ENCODE results near the gene PPM1H. TPM values are rescaled to one million over a fixed set of nuclear protein-coding genes. Genes with fewer than 3 reads are reported as not detected.
A peak's percentile ranks its signal among the peaks of the same experiment; 100 is the strongest.

The PPM1H gene
- total RNA-seq, 1 experiment from 2014 or later, result 58.4 TPM

- in situ Hi-C loops (cut with HindIII; ENCODE audit: low pct_unique_long_range_greater_than_20kb, low sequenced_read_pairs), result no loop called here
These were observed 227.0 kb downstream of the PPM1H start for GRCh38 chr12:62707939-62708338.

GRCh38 chr12:62705846-62706245 lies 229.1 kb downstream of the PPM1H start:
- no peak for DNase-seq (ENCODE audit: low read depth, low spot score)
- in situ Hi-C loops (cut with HindIII; ENCODE audit: low pct_unique_long_range_greater_than_20kb, low sequenced_read_pairs), result no loop called here

More at GRCh38 chr12:62707939-62708338, 227.0 kb downstream of the PPM1H start:
- no peak for DNase-seq (ENCODE audit: low read depth, low spot score)

- in situ Hi-C loops (cut with HindIII; ENCODE audit: low pct_unique_long_range_greater_than_20kb, low sequenced_read_pairs), result no loop called here
- DNase-seq (ENCODE audit: low read depth, low spot score), result peak; percentile 79
These were observed 232.0 kb downstream of the PPM1H start for GRCh38 chr12:62703011-62703380.

- in situ Hi-C loops (cut with HindIII; ENCODE audit: low pct_unique_long_range_greater_than_20kb, low sequenced_read_pairs), result no loop called here
These were observed 233.5 kb downstream of the PPM1H start for GRCh38 chr12:62701492-62701891.

GRCh38 chr12:62700091-62700880 lies 234.7 kb downstream of the PPM1H start:
- no peak for DNase-seq (ENCODE audit: low read depth, low spot score)
- in situ Hi-C loops (cut with HindIII; ENCODE audit: low pct_unique_long_range_greater_than_20kb, low sequenced_read_pairs), result no loop called here

More at GRCh38 chr12:62701492-62701891, 233.5 kb downstream of the PPM1H start:
- peak; percentile 33 for DNase-seq (ENCODE audit: low read depth, low spot score)

GRCh38 chr12:62698701-62699101 lies 236.2 kb downstream of the PPM1H start:
- DNase-seq (ENCODE audit: low read depth, low spot score), result no peak
- in situ Hi-C loops (cut with HindIII; ENCODE audit: low pct_unique_long_range_greater_than_20kb, low sequenced_read_pairs), result no loop called here

- no peak for DNase-seq (ENCODE audit: low read depth, low spot score)
- in situ Hi-C loops (cut with HindIII; ENCODE audit: low pct_unique_long_range_greater_than_20kb, low sequenced_read_pairs), result no loop called here
These were observed 237.1 kb downstream of the PPM1H start for GRCh38 chr12:62697893-62698292.

GRCh38 chr12:62695696-62696095 lies 239.3 kb downstream of the PPM1H start:
- no peak for DNase-seq (ENCODE audit: low read depth, low spot score)
- in situ Hi-C loops (cut with HindIII; ENCODE audit: low pct_unique_long_range_greater_than_20kb, low sequenced_read_pairs), result no loop called here

GRCh38 chr12:62694632-62695031 lies 240.3 kb downstream of the PPM1H start:
- DNase-seq (ENCODE audit: low read depth, low spot score), result no peak
- in situ Hi-C loops (cut with HindIII; ENCODE audit: low pct_unique_long_range_greater_than_20kb, low sequenced_read_pairs), result no loop called here

- in situ Hi-C loops (cut with HindIII; ENCODE audit: low pct_unique_long_range_greater_than_20kb, low sequenced_read_pairs), result no loop called here
- no peak for DNase-seq (ENCODE audit: low read depth, low spot score)
These were observed 240.8 kb downstream of the PPM1H start for GRCh38 chr12:62694116-62694515.

GRCh38 chr12:62693376-62694050 lies 241.4 kb downstream of the PPM1H start:
- in situ Hi-C loops (cut with HindIII; ENCODE audit: low pct_unique_long_range_greater_than_20kb, low sequenced_read_pairs), result no loop called here
- DNase-seq (ENCODE audit: low read depth, low spot score), result no peak

- in situ Hi-C loops (cut with HindIII; ENCODE audit: low pct_unique_long_range_greater_than_20kb, low sequenced_read_pairs), result no loop called here
- DNase-seq (ENCODE audit: low read depth, low spot score), result no peak
These were observed 242.1 kb downstream of the PPM1H start for GRCh38 chr12:62692884-62693283.

GRCh38 chr12:62691309-62691708 lies 243.6 kb downstream of the PPM1H start:
- in situ Hi-C loops (cut with HindIII; ENCODE audit: low pct_unique_long_range_greater_than_20kb, low sequenced_read_pairs), result no loop called here
- no peak for DNase-seq (ENCODE audit: low read depth, low spot score)

GRCh38 chr12:62689042-62689839 lies 245.7 kb downstream of the PPM1H start:
- DNase-seq (ENCODE audit: low read depth, low spot score), result no peak
- in situ Hi-C loops (cut with HindIII; ENCODE audit: low pct_unique_long_range_greater_than_20kb, low sequenced_read_pairs), result no loop called here

- in situ Hi-C loops (cut with HindIII; ENCODE audit: low pct_unique_long_range_greater_than_20kb, low sequenced_read_pairs), result no loop called here
- DNase-seq (ENCODE audit: low read depth, low spot score), result no peak
These were observed 248.0 kb downstream of the PPM1H start for GRCh38 chr12:62686938-62687337.

- DNase-seq (ENCODE audit: low read depth, low spot score), result no peak
- in situ Hi-C loops (cut with HindIII; ENCODE audit: low pct_unique_long_range_greater_than_20kb, low sequenced_read_pairs), result no loop called here
These were observed 250.2 kb downstream of the PPM1H start for GRCh38 chr12:62684570-62685295.

GRCh38 chr12:62683776-62684569 lies 251.0 kb downstream of the PPM1H start:
- no peak for DNase-seq (ENCODE audit: low read depth, low spot score)
- in situ Hi-C loops (cut with HindIII; ENCODE audit: low pct_unique_long_range_greater_than_20kb, low sequenced_read_pairs), result no loop called here
